ENCODE measurements around the gene STAC. TPM values are rescaled to one million over a fixed set of nuclear protein-coding genes. Genes with fewer than 3 reads are reported as not detected.

The STAC gene
- total and polyA plus RNA-seq, 4 donors: 0.21 to 0.56 (median 0.39) TPM

GRCh38 chr3:36520241-36521006 is 140.1 kb downstream of the STAC start:
- TF ChIP-seq, protein P1, sequence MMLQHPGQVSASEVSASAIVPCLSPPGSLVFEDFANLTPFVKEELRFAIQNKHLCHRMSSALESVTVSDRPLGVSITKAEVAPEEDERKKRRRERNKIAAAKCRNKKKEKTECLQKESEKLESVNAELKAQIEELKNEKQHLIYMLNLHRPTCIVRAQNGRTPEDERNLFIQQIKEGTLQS (IDR thresholded peaks at IDR 0.05): no peak
- TF ChIP-seq NR2F2 (IDR thresholded peaks at IDR 0.05): no peak
- TF ChIP-seq HNF4A (conservative IDR thresholded peaks at IDR 0.05): no peak
- no peak for TF ChIP-seq HNF4G (IDR thresholded peaks at IDR 0.05)
- no peak for TF ChIP-seq FOXA2 (IDR thresholded peaks at IDR 0.05)
- TF ChIP-seq SP1 (IDR thresholded peaks at IDR 0.05): no peak
- TF ChIP-seq RAD21 (IDR thresholded peaks at IDR 0.05): no peak
- no peak for TF ChIP-seq GABPA (IDR thresholded peaks at IDR 0.05 in 1 of 2, conservative IDR thresholded peaks at IDR 0.05 in 1 of 2)
- TF ChIP-seq, protein P2, sequence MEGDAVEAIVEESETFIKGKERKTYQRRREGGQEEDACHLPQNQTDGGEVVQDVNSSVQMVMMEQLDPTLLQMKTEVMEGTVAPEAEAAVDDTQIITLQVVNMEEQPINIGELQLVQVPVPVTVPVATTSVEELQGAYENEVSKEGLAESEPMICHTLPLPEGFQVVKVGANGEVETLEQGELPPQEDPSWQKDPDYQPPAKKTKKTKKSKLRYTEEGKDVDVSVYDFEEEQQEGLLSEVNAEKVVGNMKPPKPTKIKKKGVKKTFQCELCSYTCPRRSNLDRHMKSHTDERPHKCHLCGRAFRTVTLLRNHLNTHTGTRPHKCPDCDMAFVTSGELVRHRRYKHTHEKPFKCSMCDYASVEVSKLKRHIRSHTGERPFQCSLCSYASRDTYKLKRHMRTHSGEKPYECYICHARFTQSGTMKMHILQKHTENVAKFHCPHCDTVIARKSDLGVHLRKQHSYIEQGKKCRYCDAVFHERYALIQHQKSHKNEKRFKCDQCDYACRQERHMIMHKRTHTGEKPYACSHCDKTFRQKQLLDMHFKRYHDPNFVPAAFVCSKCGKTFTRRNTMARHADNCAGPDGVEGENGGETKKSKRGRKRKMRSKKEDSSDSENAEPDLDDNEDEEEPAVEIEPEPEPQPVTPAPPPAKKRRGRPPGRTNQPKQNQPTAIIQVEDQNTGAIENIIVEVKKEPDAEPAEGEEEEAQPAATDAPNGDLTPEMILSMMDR (IDR thresholded peaks at IDR 0.05; ENCODE audit: low read depth, low read length, missing input control): no peak
- TF ChIP-seq, protein P3, sequence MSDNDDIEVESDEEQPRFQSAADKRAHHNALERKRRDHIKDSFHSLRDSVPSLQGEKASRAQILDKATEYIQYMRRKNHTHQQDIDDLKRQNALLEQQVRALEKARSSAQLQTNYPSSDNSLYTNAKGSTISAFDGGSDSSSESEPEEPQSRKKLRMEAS (IDR thresholded peaks at IDR 0.05): no peak
- WGBS: 61% methylated on average over 4 of the region's 4 CpGs
- H3K9me3 ChIP-seq (ENCODE audit: control insufficient read depth in 4 of 4, low read length in 3 of 4): no peaks in the 10 kb centered on the region
- no peak overlapping the region for H3K4me3 ChIP-seq (ENCODE audit: low read depth in 1 of 3, low read length in 3 of 3)
- H3K27me3 ChIP-seq (ENCODE audit: control insufficient read depth in 4 of 4, insufficient read depth in 4 of 4, low read length in 3 of 4): no peaks in the 10 kb centered on the region
- H3K27ac ChIP-seq (ENCODE audit: low read depth in 1 of 2, low read length in 2 of 2): no peak overlapping the region
- no peak overlapping the region for H3K9ac ChIP-seq (ENCODE audit: low read depth in 1 of 2, low read length in 2 of 2)
- H3K36me3 ChIP-seq (ENCODE audit: control insufficient read depth in 4 of 4, insufficient read depth in 3 of 4, low read depth in 1 of 4, low read length in 3 of 4): no peaks in the 10 kb centered on the region
- no peak for DNase-seq (ENCODE audit: low spot score)
- no peaks in the 10 kb centered on the region for H3K4me1 ChIP-seq (ENCODE audit: control insufficient read depth in 4 of 4, insufficient read depth in 4 of 4, low read length in 3 of 4)

DNA sequence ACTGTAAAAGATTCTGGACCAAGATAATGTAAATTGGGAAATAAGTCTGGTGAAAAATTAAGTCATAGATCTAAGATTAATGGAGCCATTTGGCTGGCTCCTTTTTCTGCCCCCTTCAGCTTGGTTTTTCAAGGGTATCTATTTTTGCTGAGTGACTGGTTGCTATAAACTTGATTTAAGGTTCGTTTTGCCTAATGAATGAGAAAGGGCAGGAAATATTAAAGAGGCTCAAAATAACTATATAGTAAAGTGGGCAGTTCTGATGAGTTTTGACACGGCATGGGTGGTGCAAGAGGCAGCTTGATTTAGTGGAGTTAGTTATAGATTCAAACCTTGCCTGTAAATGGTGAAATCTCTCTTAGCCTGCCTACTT is 140.7 kb downstream of the STAC start:
- no peak overlapping the region for H3K27ac ChIP-seq (ENCODE audit: low read depth in 1 of 2, low read length in 2 of 2)
- DNase-seq (ENCODE audit: low spot score): no peak
- no peak overlapping the region for H3K4me3 ChIP-seq (ENCODE audit: low read depth in 1 of 3, low read length in 3 of 3)
- 65% methylated on average over 2 of the region's 2 CpGs for WGBS
- no peaks in the 10 kb centered on the region for H3K36me3 ChIP-seq (ENCODE audit: control insufficient read depth in 4 of 4, insufficient read depth in 3 of 4, low read depth in 1 of 4, low read length in 3 of 4)
- H3K9ac ChIP-seq (ENCODE audit: low read depth in 1 of 2, low read length in 2 of 2): no peak overlapping the region
- TF ChIP-seq, protein P4, sequence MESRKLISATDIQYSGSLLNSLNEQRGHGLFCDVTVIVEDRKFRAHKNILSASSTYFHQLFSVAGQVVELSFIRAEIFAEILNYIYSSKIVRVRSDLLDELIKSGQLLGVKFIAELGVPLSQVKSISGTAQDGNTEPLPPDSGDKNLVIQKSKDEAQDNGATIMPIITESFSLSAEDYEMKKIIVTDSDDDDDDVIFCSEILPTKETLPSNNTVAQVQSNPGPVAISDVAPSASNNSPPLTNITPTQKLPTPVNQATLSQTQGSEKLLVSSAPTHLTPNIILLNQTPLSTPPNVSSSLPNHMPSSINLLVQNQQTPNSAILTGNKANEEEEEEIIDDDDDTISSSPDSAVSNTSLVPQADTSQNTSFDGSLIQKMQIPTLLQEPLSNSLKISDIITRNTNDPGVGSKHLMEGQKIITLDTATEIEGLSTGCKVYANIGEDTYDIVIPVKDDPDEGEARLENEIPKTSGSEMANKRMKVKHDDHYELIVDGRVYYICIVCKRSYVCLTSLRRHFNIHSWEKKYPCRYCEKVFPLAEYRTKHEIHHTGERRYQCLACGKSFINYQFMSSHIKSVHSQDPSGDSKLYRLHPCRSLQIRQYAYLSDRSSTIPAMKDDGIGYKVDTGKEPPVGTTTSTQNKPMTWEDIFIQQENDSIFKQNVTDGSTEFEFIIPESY (IDR thresholded peaks at IDR 0.05): no peak
- TF ChIP-seq REST (IDR thresholded peaks at IDR 0.05): no peak
- no peaks in the 10 kb centered on the region for H3K27me3 ChIP-seq (ENCODE audit: control insufficient read depth in 4 of 4, insufficient read depth in 4 of 4, low read length in 3 of 4)
- H3K4me1 ChIP-seq (ENCODE audit: control insufficient read depth in 4 of 4, insufficient read depth in 4 of 4, low read length in 3 of 4): no peaks in the 10 kb centered on the region
- no peaks in the 10 kb centered on the region for H3K9me3 ChIP-seq (ENCODE audit: control insufficient read depth in 4 of 4, low read length in 3 of 4)
